Epithelial cell of proximal tubule (primary cell): ENCODE data around the gene AP4M1. TPM values are rescaled to one million over a fixed set of nuclear protein-coding genes. Genes with fewer than 3 reads are reported as not detected.

Source experiments
- DNase-seq: peaks from one replicate; pipeline ENCODE4 v3.0.0-alpha.2; 2011; ENCODE audit warnings: low read depth
- H3K4me3 ChIP-seq: 2 replicates; pipeline ENCODE4 v1.5.1; 2011; ENCODE audit warnings: low read depth, mild to moderate bottlenecking, low read length
- CTCF ChIP-seq: conservative IDR thresholded peaks from 2 replicates; pipeline ENCODE4 v1.5.1; 2012; ENCODE audit warnings: low read depth, mild to moderate bottlenecking, low read length
- total RNA-seq: library from RNA; depleted of rRNA; stranded (reverse); fragments of >200 nt; gene quantifications from 2 replicates; pipeline ENCODE4 v1.2.3, GENCODE V29; 2015

AP4M1 gene
- total RNA-seq, 1 donor from 2014 or later, result 11.5 TPM

- DNase-seq, result no peak
- no peak for TF ChIP-seq CTCF
- no peak overlapping the region for H3K4me3 ChIP-seq
Observed at GRCh38 chr7:100090527-100091410, 10.7 kb upstream of the AP4M1 start.

GRCh38 chr7:100091411-100092181 is 9.8 kb upstream of the AP4M1 start:
- H3K4me3 ChIP-seq, result no peak overlapping the region
- no peak for DNase-seq
- TF ChIP-seq CTCF, result peak; percentile 18

- H3K4me3 ChIP-seq, result no peak overlapping the region
- no peak for TF ChIP-seq CTCF
- no peak for DNase-seq
Observed at GRCh38 chr7:100093054-100093453, 8.4 kb upstream of the AP4M1 start.

GRCh38 chr7:100093498-100093897 is 7.9 kb upstream of the AP4M1 start:
- no peak overlapping the region for H3K4me3 ChIP-seq
- no peak for TF ChIP-seq CTCF
- no peak for DNase-seq

GRCh38 chr7:100093925-100094486 is 7.4 kb upstream of the AP4M1 start:
- no peak overlapping the region for H3K4me3 ChIP-seq
- DNase-seq, result no peak
- TF ChIP-seq CTCF, result no peak

GRCh38 chr7:100095289-100095688 is 6.2 kb upstream of the AP4M1 start:
- no peak for TF ChIP-seq CTCF
- no peak overlapping the region for H3K4me3 ChIP-seq
- DNase-seq, result no peak
